ENCODE results near the gene MPZL1. TPM values are rescaled to one million over a fixed set of nuclear protein-coding genes. Genes with fewer than 3 reads are reported as not detected.
A peak's percentile ranks its signal among the peaks of the same experiment; 100 is the strongest.

The MPZL1 gene
- polyA plus RNA-seq, 3 donors: 23.1 to 63.6 (median 61.8) TPM

DNA sequence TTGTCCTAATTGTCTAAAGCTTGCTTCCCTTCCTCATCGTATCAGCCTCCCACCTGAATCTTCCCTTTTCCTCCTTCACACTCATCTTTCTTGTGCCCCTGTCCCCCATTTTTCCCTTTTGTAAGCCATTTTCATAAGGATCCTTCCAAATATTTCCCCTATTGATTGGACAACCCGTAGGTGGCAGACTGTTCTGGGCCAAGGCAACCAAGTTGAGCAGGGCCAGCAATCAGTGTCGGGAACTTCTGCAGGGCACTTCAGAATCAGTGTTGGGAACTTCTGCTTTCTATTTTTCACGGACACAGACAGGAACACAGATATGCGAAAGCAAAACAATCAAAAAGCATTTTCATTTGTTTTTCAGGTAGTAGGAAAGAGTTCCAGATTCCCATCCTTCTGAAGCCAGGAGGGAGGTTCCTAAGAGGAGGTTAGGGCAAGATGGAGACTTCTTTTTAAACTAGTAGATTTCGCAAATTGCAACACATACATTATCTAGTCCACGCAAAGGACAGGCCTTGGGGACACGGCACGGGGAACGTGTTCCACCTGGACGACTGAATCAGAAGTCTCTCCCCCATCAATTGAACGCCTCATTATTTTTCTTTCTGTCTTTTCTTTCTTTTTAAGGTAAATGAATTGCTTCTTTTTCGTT lies 691 bp upstream of the MPZL1 start:
- no peaks in the 10 kb centered on the region for H3K36me3 ChIP-seq (replicated peaks in 1 of 2; ENCODE audit: control insufficient read depth in 1 of 2, insufficient read depth in 2 of 2, low read length in 2 of 2)
- peaks cover 30% of the 10 kb centered on the region for H4K20me1 ChIP-seq (ENCODE audit: insufficient read depth, low read length)
- Mint-ChIP-seq H3K36me3 (peaks cover 0 to 3% of the 10 kb centered on the region in 2 donors), H3K4me1 (peaks cover 59% of the 10 kb centered on the region), H3K4me3 (peak overlapping the region; percentile 95 to 99), H3K27ac (peak overlapping the region; percentile 85 to 95 (median 92)), H3K9me3 (peaks cover 0 to 1% (median 0%) of the 10 kb centered on the region in 7 donors), H3K27me3 (ENCODE audit: low read depth in 3 of 3) (peaks cover 1 to 6% (median 4%) of the 10 kb centered on the region in 3 donors)
- DNase-seq: peak; percentile 56 to 67 (median 58)
- WGBS (ENCODE audit: insufficient coverage): 4% methylated on average over 3 of the region's 13 CpGs
- peak overlapping the region; percentile 55 to 83 for H3K27ac ChIP-seq (ENCODE audit: low read depth in 1 of 2, low read length in 2 of 2)
- H3K4me3 ChIP-seq (replicated peaks in 1 of 3; ENCODE audit: low read depth in 2 of 3, low read length in 3 of 3): peak overlapping the region; percentile 87 to 98 (median 89)
- H3K4me1 ChIP-seq (ENCODE audit: control insufficient read depth in 1 of 2, insufficient read depth in 2 of 2, low read length in 2 of 2): peaks cover 29 to 42% of the 10 kb centered on the region in 2 donors
- intact Hi-C loops (cut with micrococcal nuclease): loop anchor here (5.0 kb wide), 2 partner anchors 81 to 216 kb away; partner anchors contain the start of genes DCAF6 (in 1 of the 2) and MPC2 (in 1 of the 2)
- peak overlapping the region; percentile 96 for H2AFZ ChIP-seq (ENCODE audit: insufficient read depth, low read depth, low read length, poor library complexity, severe bottlenecking)
- TF ChIP-seq CTCF (IDR thresholded peaks at IDR 0.05): no peak
- peak overlapping the region; percentile 83 for H3K9ac ChIP-seq (ENCODE audit: insufficient read depth, low read length, poor library complexity, severe bottlenecking)
- peaks cover 29% of the 10 kb centered on the region for H3K79me2 ChIP-seq (ENCODE audit: insufficient read depth, low read length)
- peak overlapping the region; percentile 98 for H3K4me2 ChIP-seq (replicated peaks; ENCODE audit: extremely low read depth, low read length, poor library complexity, severe bottlenecking)
- H3K9me3 ChIP-seq (replicated peaks in 1 of 2; ENCODE audit: control insufficient read depth in 1 of 2, insufficient read depth in 1 of 2, low read length in 2 of 2): no peaks in the 10 kb centered on the region
- no peaks in the 10 kb centered on the region for H3K27me3 ChIP-seq (ENCODE audit: control insufficient read depth in 2 of 2, insufficient read depth in 2 of 2, low read length in 2 of 2)

DNA sequence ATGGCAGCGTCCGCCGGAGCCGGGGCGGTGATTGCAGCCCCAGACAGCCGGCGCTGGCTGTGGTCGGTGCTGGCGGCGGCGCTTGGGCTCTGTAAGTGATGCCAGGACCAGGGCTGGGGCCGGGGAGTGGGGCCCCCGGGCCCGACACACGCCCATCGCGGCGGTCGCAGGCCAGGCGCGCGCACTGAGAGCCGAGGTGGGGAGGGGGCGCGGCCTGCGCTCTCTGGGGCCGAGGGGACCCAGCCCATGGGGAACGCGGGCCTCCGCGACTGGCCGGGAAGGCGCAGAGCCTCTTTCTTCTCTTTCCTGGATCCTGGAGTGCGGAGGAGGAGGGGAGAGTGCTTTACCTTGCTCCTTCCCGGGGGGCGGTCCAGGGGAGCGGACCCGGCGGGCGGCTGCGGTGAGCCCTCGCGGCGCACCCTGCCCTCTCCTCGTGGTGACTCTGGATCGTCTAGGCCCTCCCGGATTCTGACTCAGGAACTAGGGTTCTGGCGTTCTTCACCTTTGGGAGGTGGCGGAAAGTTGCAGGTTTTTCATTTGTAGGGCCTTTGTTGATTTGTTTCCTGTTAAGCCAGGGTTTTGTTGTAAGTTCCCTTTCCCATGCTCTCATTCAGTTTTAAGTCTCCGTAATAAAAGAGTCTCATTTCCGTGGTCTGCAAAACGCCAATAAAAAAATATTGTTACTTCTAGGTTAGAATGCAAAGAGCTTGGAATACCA lies 529 bp downstream of the MPZL1 start:
- peaks cover 36% of the 10 kb centered on the region for H3K79me2 ChIP-seq (ENCODE audit: insufficient read depth, low read length)
- peak overlapping the region; percentile 96 for H2AFZ ChIP-seq (ENCODE audit: insufficient read depth, low read depth, low read length, poor library complexity, severe bottlenecking)
- peak in 1 of 3 donors; percentile 26 for DNase-seq
- H3K36me3 Mint-ChIP-seq: peaks cover 0 to 4% of the 10 kb centered on the region in 2 donors
- TF ChIP-seq CTCF (IDR thresholded peaks at IDR 0.05): no peak
- under 1% methylated on average over 43 of the region's 52 CpGs for WGBS (ENCODE audit: insufficient coverage)
- peaks cover 28 to 34% of the 10 kb centered on the region in 2 donors for H3K4me1 ChIP-seq (ENCODE audit: control insufficient read depth in 1 of 2, insufficient read depth in 2 of 2, low read length in 2 of 2)
- peaks cover 41% of the 10 kb centered on the region for H4K20me1 ChIP-seq (ENCODE audit: insufficient read depth, low read length)
- H3K27ac Mint-ChIP-seq: peak overlapping the region in 3 of 7 donors; percentile 8 to 92 (median 44)
- H3K4me3 Mint-ChIP-seq: peak overlapping the region; percentile 95 to 99
- H3K4me3 ChIP-seq (replicated peaks in 1 of 3; ENCODE audit: low read depth in 2 of 3, low read length in 3 of 3): peak overlapping the region; percentile 87 to 98 (median 89)
- H3K9me3 ChIP-seq (replicated peaks in 1 of 2; ENCODE audit: control insufficient read depth in 1 of 2, insufficient read depth in 1 of 2, low read length in 2 of 2): no peaks in the 10 kb centered on the region
- H3K27ac ChIP-seq (ENCODE audit: low read depth in 1 of 2, low read length in 2 of 2): peak overlapping the region in 1 of 2 donors; percentile 83
- H3K27me3 Mint-ChIP-seq (ENCODE audit: low read depth in 3 of 3): peaks cover 0 to 4% (median 2%) of the 10 kb centered on the region in 3 donors
- peaks cover 0 to 1% (median 0%) of the 10 kb centered on the region in 7 donors for H3K9me3 Mint-ChIP-seq
- no peaks in the 10 kb centered on the region for H3K27me3 ChIP-seq (ENCODE audit: control insufficient read depth in 2 of 2, insufficient read depth in 2 of 2, low read length in 2 of 2)
- peaks cover 53% of the 10 kb centered on the region for H3K4me1 Mint-ChIP-seq
- H3K9ac ChIP-seq (ENCODE audit: insufficient read depth, low read length, poor library complexity, severe bottlenecking): peak overlapping the region; percentile 83
- H3K4me2 ChIP-seq (replicated peaks; ENCODE audit: extremely low read depth, low read length, poor library complexity, severe bottlenecking): peak overlapping the region; percentile 98
- no peaks in the 10 kb centered on the region for H3K36me3 ChIP-seq (replicated peaks in 1 of 2; ENCODE audit: control insufficient read depth in 1 of 2, insufficient read depth in 2 of 2, low read length in 2 of 2)
- intact Hi-C loops (cut with micrococcal nuclease): loop anchor here (5.0 kb wide), 2 partner anchors 80 to 215 kb away; partner anchors contain the start of genes DCAF6 (in 1 of the 2) and MPC2 (in 1 of the 2)
